HepG2 (cell line): ENCODE measurements around the gene ATP23. TPM values are rescaled to one million over a fixed set of nuclear protein-coding genes. Genes with fewer than 3 reads are reported as not detected.

ENCODE experiments used
- ATAC-seq: fragments of 200-7000 bp; cut with Tn5 transposase; 3 replicates; pipeline ENCODE4 v1.9.1; 2020; ENCODE audit warnings: mild to moderate bottlenecking, moderate library complexity
- BruUV-seq: library from RNA; stranded (reverse); fragments of 400-500 nt; replicated peaks from 2 replicates; lab custom pipeline; 2021; lab: Mats Ljungman, UMichigan
- CTCF ChIA-PET: fragments of 300-600 bp; formaldehyde crosslinking; extraction: SDS; loops from one replicate; lab custom pipeline; 2021; ENCODE audit warnings: low total read pairs, inconsistent platforms, low intra/inter-chr PET ratio; lab: Yijun Ruan, JAX
- POLR2A ChIA-PET: fragments of 350-600 bp; sonication (Branson Sonifier 250); formaldehyde crosslinking; loops from one replicate; lab custom pipeline; 2020; ENCODE audit warnings: antibody characterized with exemption, inconsistent platforms; lab: Yijun Ruan, JAX
- DNase-seq: peaks from one replicate; pipeline ENCODE4 v3.0.0-alpha.2; 2015; ENCODE audit warnings: low spot score
- FAIRE-seq: peaks from 3 replicates; lab custom pipeline; 2011; peaks lifted over from hg19 to GRCh38; lab: Jason Lieb, UNC
- H2AFZ ChIP-seq: one replicate; pipeline ENCODE4 v1.6.1; 2011; ENCODE audit warnings: low read length, inconsistent platforms
- H3K27ac ChIP-seq: fragments of 300-600 bp; 3 replicates; pipeline ENCODE4 v1.8.0; 2011; ENCODE audit warnings: mixed run types, mild to moderate bottlenecking, mixed read lengths, low read length, inconsistent platforms; ENCODE audit not compliant: insufficient read depth; ENCODE audit errors: extremely low read length
- H3K27me3 ChIP-seq, 2 experiments: fragments of 200-600 bp in 1 of 2; 2 replicates in 1 of 2; 3 replicates in 1 of 2; pipeline versions ENCODE4 v1.6.0 to v1.8.0; 2011; ENCODE audit warnings: low read length in 2 of 2, mild to moderate bottlenecking in 2 of 2, moderate library complexity in 2 of 2, inconsistent platforms in 1 of 2; ENCODE audit not compliant: insufficient read depth in 2 of 2, control insufficient read depth in 1 of 2
- H3K36me3 ChIP-seq, 2 experiments: fragments of 200-600 bp in 1 of 2; replicated peaks in 1 of 2; 2 replicates in 1 of 2; 3 replicates in 1 of 2; pipeline versions ENCODE4 v1.5.1 to v1.8.0; 2011; ENCODE audit warnings: low read length in 2 of 2, inconsistent platforms in 1 of 2; ENCODE audit not compliant: insufficient read depth in 2 of 2, control insufficient read depth in 1 of 2
- H3K4me1 ChIP-seq: 2 replicates; pipeline ENCODE4 v1.5.1; 2012; ENCODE audit warnings: low read length, inconsistent platforms; ENCODE audit not compliant: insufficient read depth
- H3K4me2 ChIP-seq: 2 replicates; pipeline ENCODE4 v1.6.0; 2011; ENCODE audit warnings: low read depth, low read length, inconsistent platforms
- H3K4me3 ChIP-seq, 3 experiments: fragments of 200-600 bp in 1 of 3; sonication (generic), shearing (Covaris generic) in 1 of 3; replicated peaks in 1 of 3; 2 replicates each; pipeline ENCODE4 v1.5.1; 2011 to 2016; ENCODE audit warnings: low read length in 3 of 3, inconsistent platforms in 2 of 3, low read depth in 2 of 3, mild to moderate bottlenecking in 2 of 3, control low read depth in 1 of 3, mixed read lengths in 1 of 3; ENCODE audit not compliant: insufficient read depth in 1 of 3
- H3K79me2 ChIP-seq: one replicate; pipeline ENCODE4 v1.6.1; 2011; ENCODE audit warnings: low read length, inconsistent platforms; ENCODE audit not compliant: insufficient read depth
- H3K9ac ChIP-seq: 2 replicates; pipeline ENCODE4 v1.6.0; 2011; ENCODE audit warnings: mild to moderate bottlenecking, low read depth, low read length, inconsistent platforms; ENCODE audit not compliant: insufficient read depth
- H3K9me3 ChIP-seq: 2 replicates; pipeline ENCODE4 v1.5.1; 2012; ENCODE audit warnings: mild to moderate bottlenecking, low read length
- H4K20me1 ChIP-seq: 2 replicates; pipeline ENCODE4 v1.6.0; 2011; ENCODE audit warnings: inconsistent platforms, mild to moderate bottlenecking, low read length, moderate library complexity; ENCODE audit not compliant: insufficient read depth
- NFATC3 ChIP-seq: sonication (generic); formaldehyde crosslinking; IDR thresholded peaks from 2 replicates; pipeline ENCODE4 v1.5.1; 2020; ENCODE audit warnings: mild to moderate bottlenecking, missing genetic modification reagents
- REL ChIP-seq: sonication (generic); formaldehyde crosslinking; conservative IDR thresholded peaks from 2 replicates; pipeline ENCODE4 v1.8.0; 2022; ENCODE audit warnings: mild to moderate bottlenecking, missing genetic modification reagents, moderate library complexity
- U2AF1 ChIP-seq: fragments of 200-400 bp; formaldehyde crosslinking; optimal IDR thresholded peaks from 2 replicates; pipeline ENCODE3; 2017; ENCODE audit warnings: mild to moderate bottlenecking, low read depth, low read length
- ZFP36L2 ChIP-seq: sonication (generic); formaldehyde crosslinking; IDR thresholded peaks from 2 replicates; pipeline ENCODE4 v1.4.0; 2020; ENCODE audit warnings: missing genetic modification reagents
- ZNF891 ChIP-seq: sonication (generic); formaldehyde crosslinking; IDR thresholded peaks from 2 replicates; pipeline ENCODE4 v1.5.0; 2020; ENCODE audit warnings: mild to moderate bottlenecking, missing genetic modification reagents
- in situ Hi-C: cut with HindIII; loops from 2 replicates; pipeline ENCODE4 v1.10.0; 2017; ENCODE audit warnings: low pct_unique_long_range_greater_than_20kb; ENCODE audit not compliant: extremely low pct_ligation_motif_present
- intact Hi-C: fragments of 100-400 bp; cut with micrococcal nuclease; formaldehyde crosslinking; loops from one replicate; pipeline ENCODE4 v1.10.0; 2022; ENCODE audit not compliant: unreplicated experiment
- polyA plus RNA-seq, 8 experiments: library from polyadenylated mRNA; depleted of rRNA in 3 of 8; stranded (reverse) in 7 of 8; unstranded in 1 of 8; fragments of >200 nt; fragmentation: Illumina TruSeq in 4 of 8; extraction: Trizol in 4 of 8; gene quantifications; 2 replicates each; pipeline versions ENCODE4 v1.2.1 to v1.2.3, GENCODE V29; 2011 to 2016; ENCODE audit warnings: low read depth in 4 of 8, missing spikeins in 1 of 8, mixed read lengths in 1 of 8; ENCODE audit not compliant: insufficient read depth in 1 of 8
- total RNA-seq, 5 experiments: library from RNA; depleted of rRNA; stranded (reverse); fragments of >200 nt; fragmentation: Illumina TruSeq; extraction: Trizol; gene quantifications; 2 replicates each; pipeline ENCODE4 v1.2.3, GENCODE V29; 2016; ENCODE audit warnings: low read depth in 1 of 5
- TF ChIP-seq, protein P1 (sequence below): sonication (generic); formaldehyde crosslinking; IDR thresholded peaks from 2 replicates; pipeline ENCODE4 v1.5.0; 2020; ENCODE audit warnings: missing genetic modification reagents
- TF ChIP-seq, protein P2 (sequence below): sonication (generic); formaldehyde crosslinking; IDR thresholded peaks from 2 replicates; pipeline ENCODE4 v1.4.0; 2020; ENCODE audit warnings: missing genetic modification reagents, borderline replicate concordance

The ATP23 gene
- total and polyA plus RNA-seq, 2 of the 13 experiments (the other 11 are each of a cell fraction or from before 2014, with no cell fraction given) = 12.1 to 14.7 TPM

DNA sequence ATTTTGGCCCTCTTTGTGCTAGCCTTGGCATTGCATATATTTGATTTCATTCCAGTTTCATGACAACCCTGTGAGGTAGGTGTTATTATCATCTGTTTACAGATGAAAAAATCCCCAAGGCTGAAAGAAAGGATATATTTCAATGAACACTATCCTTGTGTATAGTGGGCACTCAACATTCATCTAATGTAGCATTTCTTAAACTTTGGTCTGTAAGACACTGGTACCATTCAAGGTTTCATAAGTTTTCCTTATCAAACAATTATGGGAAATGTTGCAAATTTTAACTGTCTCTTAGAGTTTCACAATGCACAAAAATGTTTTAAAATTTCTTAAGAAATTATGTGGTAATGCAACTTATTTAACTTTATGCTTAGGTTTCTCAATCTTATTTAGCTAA, 44.3 kb downstream of the ATP23 start:
- no peak for ATAC-seq
- CTCF ChIA-PET = no interaction called here
- FAIRE-seq = no peak
- Histone ChIP-seq H3K27ac (no peak overlapping the region), H3K9me3 (no peaks in the 10 kb centered on the region)
- no peak for TF ChIP-seq U2AF1
- no peak for TF ChIP-seq NFATC3
- TF ChIP-seq, protein P1, sequence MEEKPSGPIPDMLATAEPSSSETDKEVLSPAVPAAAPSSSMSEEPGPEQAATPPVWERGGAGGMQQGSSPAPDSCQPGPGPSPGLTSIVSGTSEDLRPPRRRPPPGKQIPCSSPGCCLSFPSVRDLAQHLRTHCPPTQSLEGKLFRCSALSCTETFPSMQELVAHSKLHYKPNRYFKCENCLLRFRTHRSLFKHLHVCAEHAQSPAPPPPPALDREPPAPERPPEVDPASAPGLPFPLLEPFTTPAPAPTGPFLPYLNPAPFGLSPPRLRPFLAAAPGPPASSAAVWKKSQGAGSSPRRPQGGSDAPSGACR (CRISPR knock-in tag) = no peak
- TF ChIP-seq, protein P2, sequence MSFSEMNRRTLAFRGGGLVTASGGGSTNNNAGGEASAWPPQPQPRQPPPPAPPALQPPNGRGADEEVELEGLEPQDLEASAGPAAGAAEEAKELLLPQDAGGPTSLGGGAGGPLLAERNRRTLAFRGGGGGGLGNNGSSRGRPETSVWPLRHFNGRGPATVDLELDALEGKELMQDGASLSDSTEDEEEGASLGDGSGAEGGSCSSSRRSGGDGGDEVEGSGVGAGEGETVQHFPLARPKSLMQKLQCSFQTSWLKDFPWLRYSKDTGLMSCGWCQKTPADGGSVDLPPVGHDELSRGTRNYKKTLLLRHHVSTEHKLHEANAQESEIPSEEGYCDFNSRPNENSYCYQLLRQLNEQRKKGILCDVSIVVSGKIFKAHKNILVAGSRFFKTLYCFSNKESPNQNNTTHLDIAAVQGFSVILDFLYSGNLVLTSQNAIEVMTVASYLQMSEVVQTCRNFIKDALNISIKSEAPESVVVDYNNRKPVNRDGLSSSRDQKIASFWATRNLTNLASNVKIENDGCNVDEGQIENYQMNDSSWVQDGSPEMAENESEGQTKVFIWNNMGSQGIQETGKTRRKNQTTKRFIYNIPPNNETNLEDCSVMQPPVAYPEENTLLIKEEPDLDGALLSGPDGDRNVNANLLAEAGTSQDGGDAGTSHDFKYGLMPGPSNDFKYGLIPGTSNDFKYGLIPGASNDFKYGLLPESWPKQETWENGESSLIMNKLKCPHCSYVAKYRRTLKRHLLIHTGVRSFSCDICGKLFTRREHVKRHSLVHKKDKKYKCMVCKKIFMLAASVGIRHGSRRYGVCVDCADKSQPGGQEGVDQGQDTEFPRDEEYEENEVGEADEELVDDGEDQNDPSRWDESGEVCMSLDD (CRISPR knock-in tag) = no peak
- TF ChIP-seq REL (CRISPR knock-in tag) = no peak
- TF ChIP-seq ZFP36L2 (CRISPR knock-in tag) = no peak
- no peak for TF ChIP-seq ZNF891 (CRISPR knock-in tag)
- TF ChIP-seq, all 625 proteins: peak for 0
- H3K36me3 ChIP-seq = no peaks in the 10 kb centered on the region
- in situ Hi-C loops (loop anchor here (25.0 kb wide), 2 partner anchors 452 to 1177 kb away; no protein-coding TSS in a partner anchor), intact Hi-C loops (no loop called here)
- no peak overlapping the region for H3K4me2 ChIP-seq
- H3K4me1 ChIP-seq = no peaks in the 10 kb centered on the region
- H3K9ac ChIP-seq = no peak overlapping the region
- H4K20me1 ChIP-seq = no peaks in the 10 kb centered on the region
- H3K4me3 ChIP-seq = no peak overlapping the region
- POLR2A ChIA-PET = no interaction called here
- H3K27me3 ChIP-seq = peaks cover 0 to 8% of the 10 kb centered on the region in 2 experiments; a peak in 1 of 5 replicates
- no peak for DNase-seq
- no peak overlapping the region for H2AFZ ChIP-seq
- no TSS peak for BruUV-seq
- no peaks in the 10 kb centered on the region for H3K79me2 ChIP-seq
